GM10847 (cell line): Measurements from ENCODE around the gene CFHR2.

ENCODE experiments used
- POLR2A ChIP-seq: IDR thresholded peaks from 2 replicates; pipeline ENCODE4 v1.6.1; 2011; ENCODE audit not compliant: insufficient read length; ENCODE audit errors: extremely low read depth

CFHR2 gene

DNA sequence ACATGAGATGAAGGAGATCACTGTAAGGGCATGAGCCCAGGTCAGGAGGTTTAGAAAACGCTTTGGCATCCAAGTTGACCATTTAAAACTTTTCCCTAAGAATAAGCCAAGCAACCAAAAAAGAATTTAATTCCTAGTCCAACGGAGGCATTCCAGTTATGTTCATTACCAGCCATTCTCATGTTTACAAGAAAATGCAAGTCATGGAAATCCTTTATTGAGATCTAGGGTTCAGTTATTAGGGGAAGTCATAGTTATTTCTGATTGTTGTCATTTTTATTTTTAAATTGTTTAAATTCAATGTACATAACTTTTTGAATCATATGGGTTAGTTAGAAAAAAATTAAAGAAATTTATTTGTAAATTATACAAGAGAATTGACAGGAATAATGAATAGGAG, 58.3 kb downstream of the CFHR2 start:
- TF ChIP-seq POLR2A, result no peak

DNA sequence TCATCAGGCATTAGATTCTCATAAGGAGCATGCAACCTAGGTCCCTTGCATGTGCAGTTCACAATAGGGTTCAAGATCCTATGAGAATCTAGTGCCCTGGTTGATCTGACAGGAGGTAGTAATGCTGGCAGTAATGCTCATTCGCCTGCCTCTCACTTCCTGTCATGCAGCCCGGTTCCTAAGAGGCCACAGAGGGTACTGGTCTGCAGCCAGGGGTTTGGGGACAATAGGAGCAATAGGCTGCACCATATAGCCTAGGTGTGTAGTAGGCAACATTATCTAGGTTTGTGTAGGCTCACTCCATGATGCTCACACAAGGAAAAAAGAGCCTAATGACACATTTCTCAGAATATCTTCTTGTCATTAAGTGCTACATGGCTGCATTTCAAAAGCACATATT, 59.6 kb downstream of the CFHR2 start:
- no peak for TF ChIP-seq POLR2A

DNA sequence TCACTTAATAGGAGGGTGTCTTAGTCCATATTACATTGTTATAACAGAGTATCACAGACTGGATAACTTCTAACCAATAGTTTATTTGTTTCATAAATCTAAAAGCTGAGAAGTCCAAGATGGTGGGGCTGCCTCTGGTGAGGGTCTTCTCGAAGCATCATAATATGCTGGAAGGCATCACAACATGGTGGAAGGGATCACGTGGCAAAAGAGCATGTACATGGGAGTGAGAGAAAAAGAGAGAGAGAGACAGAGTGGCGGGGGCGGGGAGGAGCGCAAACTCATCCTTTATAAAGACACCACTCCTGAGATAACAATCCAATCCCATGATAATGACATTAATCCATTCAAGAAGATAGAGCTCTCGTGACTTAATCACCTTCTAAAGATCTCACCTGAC, 65.3 kb downstream of the CFHR2 start:
- no peak for TF ChIP-seq POLR2A
